Adipose tissue (tissue), 3 donors: Measurements from ENCODE around the gene BMPER. TPM values are rescaled to one million over a fixed set of nuclear protein-coding genes. Genes with fewer than 3 reads are reported as not detected.

ENCODE experiments used
- H3K27ac ChIP-seq: one replicate; pipeline ENCODE4 v1.5.1; 2013; ENCODE audit warnings: low read depth, low read length
- whole genome bisulfite sequencing, 3 donors: extraction: QIAGEN DNeasy Blood & Tissue Kit; methylation state at CpG; one replicate each; pipeline ENCODE4 v1.1.7; 2013; 5-methylcytosine and 5-hydroxymethylcytosine counted together
- polyA plus RNA-seq, 3 donors: library from polyadenylated mRNA; stranded (reverse); fragments of 200-250 nt; gene quantifications; one replicate each; pipeline ENCODE4 v1.2.3, GENCODE V29; 2013
- donor health status: healthy with polysubstance abuse.
- donor health status: Bipolar disorder and iron deficiency.
- donor health status: healthy.

The BMPER gene
- polyA plus RNA-seq, 3 donors: 1.2 to 9.3 (median 4.8) TPM

DNA sequence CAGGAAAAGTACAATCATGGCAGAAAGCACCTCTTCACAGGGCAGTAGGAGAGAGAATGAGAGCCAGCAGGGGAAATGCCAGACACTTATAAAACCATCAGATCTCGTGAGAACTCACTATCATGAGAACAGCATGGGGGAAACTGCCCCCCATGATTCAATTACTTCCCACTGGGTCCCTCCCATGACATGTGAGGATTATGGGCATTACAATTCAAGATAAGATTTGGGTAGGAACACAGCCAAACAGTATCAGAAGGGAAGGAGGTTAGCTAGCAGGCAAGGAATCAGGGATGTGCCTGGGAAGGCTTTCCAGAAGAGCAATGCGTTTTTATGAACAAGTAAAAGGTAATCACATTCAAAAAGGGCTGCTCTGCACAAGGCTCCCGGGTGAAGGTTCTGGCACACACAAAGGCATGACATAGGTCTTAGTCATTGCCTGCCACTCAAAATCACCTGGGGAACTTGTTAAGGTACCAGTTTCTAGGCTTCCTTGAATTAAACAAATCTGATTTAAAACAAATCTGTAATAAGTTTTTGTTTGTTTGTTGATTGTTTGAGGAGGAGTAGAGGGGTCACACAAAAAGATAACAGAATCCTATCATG, 40.9 kb downstream of the BMPER start:
- H3K27ac ChIP-seq: no peak overlapping the region
- WGBS, 3 donors: 66 to 76% (median 73%) methylated on average over 3 of the region's 3 CpGs

DNA sequence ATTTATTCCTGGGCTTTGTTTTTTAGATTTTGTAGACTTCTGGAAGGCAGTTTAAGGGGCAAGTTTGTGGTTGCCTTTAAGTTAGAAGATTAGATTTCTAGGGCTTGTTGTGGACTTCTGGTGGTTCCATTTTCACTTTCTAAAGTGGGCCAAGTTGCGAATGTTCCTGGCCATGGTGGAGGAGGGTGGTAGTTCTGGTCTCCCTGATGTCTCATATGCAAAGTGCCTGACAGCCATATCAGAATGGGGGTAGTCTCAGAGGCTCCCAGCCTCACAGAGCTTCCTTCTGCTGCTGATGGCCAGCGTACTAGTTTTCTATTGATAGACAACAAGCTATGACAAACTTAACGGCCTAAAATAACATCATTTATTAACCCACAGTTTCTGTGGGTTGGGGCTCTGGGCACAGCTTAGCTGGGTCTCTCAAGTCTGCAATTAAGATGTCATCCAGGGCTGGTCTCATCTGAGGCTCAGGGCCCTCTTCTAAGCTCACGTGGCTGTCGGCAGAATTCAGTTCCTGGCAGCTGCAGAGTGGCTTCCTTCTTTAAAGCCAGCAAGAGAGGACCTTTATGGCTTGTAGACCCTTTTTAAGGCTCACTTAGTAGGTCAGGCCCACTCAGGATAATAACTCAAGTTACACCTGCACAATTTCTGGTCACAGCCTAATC, 44.8 kb downstream of the BMPER start:
- no peak overlapping the region for H3K27ac ChIP-seq
- WGBS, 3 donors: 87 to 94% (median 88%) methylated on average over 5 of the region's 5 CpGs

DNA sequence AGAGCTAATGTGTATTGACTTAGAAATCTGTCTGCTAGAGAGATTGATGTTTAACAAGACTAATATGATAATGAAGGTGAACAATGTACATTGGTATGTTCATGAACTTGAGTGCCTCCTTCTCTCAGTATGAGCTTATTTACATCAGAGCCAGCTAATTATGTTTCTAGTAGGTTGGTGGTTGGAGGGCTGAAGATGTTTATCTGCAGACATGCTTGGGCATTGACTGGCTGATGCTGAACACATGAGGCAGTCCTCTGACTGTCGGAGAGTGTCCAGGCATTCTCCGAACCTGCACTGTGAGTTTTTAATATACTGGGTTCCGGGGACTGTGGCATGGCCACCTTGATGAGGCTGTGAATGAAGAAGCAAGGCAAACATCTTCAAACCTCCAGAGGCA, 47.5 kb downstream of the BMPER start:
- H3K27ac ChIP-seq: no peak overlapping the region
- WGBS, 3 donors: 86 to 96% (median 96%) methylated on average over 3 of the region's 3 CpGs

DNA sequence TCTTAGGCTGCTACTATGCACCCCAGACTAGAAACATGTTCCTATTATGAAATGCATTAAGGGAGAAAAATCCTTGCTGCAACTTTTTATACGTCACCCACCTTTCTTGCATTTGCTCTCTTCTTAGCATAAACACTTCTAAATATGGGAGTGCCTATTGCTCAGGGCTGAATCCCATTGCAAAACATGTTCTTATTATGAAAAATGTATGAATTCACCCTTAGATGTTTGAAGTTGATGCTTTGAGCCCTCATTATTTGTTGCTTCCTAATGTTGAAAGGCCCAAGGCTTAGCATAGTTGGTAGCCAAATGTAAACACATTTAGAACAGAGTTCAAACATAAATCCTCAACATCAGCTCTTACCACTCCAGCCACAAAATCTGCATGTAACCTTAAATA, 52.8 kb downstream of the BMPER start:
- 94 to 100% (median 94%) methylated on average over 1 of the region's 1 CpG for whole genome bisulfite sequencing, 3 donors

DNA sequence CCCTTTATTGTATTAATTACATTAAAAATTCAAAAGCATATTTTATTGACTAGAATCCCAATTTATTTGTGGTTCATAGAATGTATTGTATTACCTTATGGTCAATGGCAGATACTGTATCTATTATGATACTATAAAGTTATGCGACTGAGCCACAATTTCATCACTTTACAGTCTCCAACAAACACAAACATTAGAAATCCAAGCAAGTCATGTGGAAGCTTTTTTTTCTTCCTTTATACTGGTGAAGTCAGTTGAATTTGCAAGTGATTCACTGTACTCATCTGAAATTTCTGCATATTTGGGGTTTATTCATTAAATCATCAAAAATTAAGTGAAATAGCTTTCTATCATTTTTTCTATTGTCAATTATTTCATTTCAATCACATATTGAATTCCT, 54.3 kb downstream of the BMPER start:
- H3K27ac ChIP-seq: no peak overlapping the region
- WGBS, 3 donors: 91 to 94% (median 91%) methylated on average over 1 of the region's 1 CpG

More for the DNA sequence above, 52.8 kb downstream of the BMPER start:
- H3K27ac ChIP-seq: no peak overlapping the region

DNA sequence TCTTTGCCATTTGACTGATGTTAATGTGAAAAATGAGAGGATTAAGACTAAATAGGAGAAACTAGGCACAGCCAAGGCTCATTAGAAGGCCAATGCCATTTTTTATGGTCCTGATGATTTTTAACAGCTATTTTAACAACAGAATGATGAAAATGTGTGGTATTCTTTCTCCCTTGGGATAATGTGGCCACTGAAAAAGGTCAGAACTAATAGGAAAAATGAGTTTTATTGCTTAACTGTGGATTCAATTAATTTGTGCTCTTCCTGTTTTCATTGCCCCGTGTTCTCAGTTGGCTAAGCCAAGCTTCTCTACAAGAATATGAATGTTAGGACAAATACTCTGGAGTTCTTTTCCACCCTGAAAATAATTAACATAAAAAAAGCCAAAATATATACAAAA, 56.6 kb downstream of the BMPER start:
- 35 to 65% (median 57%) methylated on average over 1 of the region's 1 CpG for WGBS, 3 donors
- no peak overlapping the region for H3K27ac ChIP-seq

DNA sequence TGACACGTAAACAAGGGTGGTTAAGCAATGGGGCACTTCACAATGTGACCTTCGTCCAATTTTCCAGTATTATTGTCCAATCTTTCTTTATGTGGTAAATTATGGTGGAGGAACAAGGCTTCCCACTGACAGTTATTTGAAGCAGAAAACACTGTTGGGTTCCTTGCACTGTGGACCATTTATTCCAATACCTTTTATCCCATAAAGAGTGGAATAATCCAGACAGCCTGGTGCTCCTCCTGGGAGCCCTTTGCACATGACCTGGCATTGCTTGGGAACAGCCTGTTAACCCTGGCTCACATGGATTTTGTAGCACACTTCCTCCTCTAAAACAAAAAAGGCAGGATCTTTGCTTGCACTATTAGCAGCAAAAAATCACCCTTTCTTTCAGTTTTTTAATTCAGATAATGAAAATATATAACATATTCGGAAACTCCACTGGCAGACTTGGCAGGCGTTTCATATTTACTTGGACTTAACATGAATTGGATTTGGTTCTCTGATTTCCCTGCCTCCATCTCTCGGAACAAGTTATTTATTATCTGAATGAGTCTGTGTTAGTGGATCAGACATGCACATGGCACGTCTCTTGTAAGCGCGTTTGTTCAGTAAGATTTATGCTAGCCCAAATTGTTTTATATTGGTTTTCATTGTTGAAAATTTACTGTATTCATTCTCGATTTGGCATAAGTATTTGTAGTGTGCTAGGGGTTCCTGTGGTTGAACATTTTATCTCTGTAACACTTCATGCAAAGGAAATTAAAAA, 59.3 kb downstream of the BMPER start:
- H3K27ac ChIP-seq: no peak overlapping the region
- 41 to 61% (median 60%) methylated on average over 9 of the region's 9 CpGs for WGBS, 3 donors

DNA sequence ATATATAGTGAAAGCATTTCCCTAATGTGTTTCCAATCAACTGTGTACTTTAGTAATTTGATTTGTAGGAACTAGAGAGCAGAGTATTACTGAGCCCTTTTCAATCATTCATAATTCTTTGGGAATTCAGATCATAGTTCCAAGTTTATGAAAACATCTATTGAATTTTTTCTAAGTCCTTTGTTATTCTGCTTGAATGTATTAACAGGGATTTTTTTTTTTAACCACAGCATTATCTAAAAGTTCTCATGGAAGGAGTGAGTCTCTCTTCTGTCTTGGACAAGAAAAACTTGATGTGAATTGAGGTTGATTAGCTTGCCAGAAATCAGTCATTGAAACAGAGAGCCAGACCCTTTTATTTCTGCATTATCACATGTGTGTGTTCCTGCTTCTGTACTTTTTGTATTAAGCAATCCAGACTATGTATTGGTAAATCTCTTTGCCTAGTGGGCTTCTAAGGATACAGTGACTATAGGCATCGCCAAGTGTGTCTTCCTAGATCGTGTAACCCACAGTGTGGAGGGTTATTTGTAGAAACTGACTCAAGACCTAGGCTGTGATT, 59.9 kb downstream of the BMPER start:
- H3K27ac ChIP-seq: no peak overlapping the region
- 67 to 81% (median 69%) methylated on average over 2 of the region's 2 CpGs for WGBS, 3 donors

DNA sequence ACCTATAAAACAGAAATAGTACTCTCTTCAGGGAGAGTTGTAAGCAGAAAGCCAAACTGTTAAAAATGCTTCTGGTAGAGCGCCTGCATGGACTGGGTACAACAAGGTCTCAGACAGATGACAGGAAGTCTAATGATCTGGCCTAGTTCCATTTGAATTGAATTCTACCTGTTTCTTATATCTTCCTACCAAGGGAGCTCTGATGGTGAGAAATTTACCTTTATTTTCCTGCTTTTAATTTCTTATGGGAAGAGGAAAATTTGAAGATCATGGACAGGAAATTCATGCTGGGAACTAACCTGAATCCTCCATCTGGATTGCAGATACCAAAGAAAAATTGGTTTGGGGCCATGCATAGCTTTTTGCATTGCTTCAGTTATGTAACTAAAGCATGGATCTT, 63.3 kb downstream of the BMPER start:
- no peak overlapping the region for H3K27ac ChIP-seq
- 90 to 94% (median 91%) methylated on average over 1 of the region's 1 CpG for WGBS, 3 donors

DNA sequence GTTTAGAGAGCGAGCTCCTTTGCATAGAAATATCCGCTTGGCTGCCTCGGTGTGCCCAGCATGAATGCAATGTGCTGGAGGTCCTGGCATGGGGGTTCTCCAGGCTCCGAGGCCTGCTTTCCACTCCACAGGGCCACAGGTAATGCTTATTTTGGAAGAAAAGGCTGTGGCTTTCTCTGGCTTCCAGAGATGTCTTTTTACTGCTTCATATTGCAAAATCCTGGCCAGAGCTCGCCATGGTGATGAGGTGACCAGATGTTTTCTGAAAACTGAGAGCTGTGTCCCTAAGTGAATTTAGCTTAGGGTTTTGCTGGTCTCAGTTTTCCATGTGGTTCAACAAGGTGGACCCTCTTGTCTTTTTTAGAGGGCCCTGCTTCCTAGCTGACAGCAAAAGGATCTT, 65.2 kb downstream of the BMPER start:
- 83 to 93% (median 88%) methylated on average over 5 of the region's 5 CpGs for WGBS, 3 donors

DNA sequence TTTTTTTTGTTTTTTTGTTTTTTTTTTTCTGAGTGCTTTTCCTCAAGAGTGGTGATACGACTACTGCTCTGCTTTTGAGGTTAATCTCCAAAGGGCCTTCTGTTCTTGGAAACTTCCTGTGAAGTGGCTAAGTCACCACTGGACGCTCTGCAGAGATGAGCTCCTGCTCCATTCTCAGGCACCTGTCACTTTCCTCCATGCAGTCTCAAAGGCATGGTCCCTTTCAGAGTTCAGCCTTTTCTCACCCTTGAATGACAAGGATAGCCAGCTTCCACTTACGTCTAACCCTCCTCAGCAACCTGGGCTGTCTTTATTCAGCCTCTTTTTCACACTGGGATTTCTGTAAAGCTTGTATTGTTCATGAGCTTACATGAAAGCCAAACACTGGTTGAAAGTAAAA, 65.8 kb downstream of the BMPER start:
- no peak overlapping the region for H3K27ac ChIP-seq
- 71 to 76% (median 72%) methylated on average over 3 of the region's 3 CpGs for WGBS, 3 donors

More for the DNA sequence above, 65.2 kb downstream of the BMPER start:
- no peak overlapping the region for H3K27ac ChIP-seq

DNA sequence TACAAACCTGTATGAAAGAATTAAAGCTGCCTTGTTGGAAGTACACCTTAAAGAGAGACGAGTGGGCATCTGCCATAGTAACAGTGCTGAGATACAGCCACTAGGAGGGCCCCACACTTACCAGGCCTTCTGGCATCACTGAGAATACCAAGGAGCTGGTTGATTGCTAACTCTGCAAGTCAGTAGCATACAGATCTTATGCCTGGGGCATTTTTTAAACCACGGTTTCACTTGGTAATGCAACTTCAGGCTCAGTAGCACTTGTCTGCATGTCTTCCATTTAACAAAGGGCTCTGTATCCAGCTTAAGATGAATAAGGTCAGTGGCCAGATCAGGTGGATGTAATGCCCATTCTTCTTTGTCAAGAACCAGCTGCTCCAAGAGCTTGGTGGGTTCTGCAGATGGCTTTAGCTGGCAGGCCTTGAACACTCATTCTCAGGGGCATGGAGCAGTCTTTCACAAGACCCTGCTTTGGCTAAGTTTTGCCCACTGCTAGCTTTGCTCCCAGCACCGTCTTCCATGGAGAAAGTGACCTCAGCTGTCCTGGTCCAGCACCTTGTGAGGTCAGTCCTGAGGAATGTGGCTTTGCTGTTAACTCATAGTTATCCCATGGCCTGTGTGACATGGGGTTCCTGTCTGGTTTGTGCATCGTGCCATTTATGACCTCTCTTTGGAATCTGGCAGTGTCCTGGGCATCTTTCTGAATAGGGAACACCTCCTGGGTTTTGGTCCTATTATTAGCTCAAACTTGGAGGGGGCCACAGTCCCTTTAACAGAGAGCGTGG, 68.1 kb downstream of the BMPER start:
- H3K27ac ChIP-seq: no peak overlapping the region
- 62 to 80% (median 77%) methylated on average over 5 of the region's 5 CpGs for WGBS, 3 donors

DNA sequence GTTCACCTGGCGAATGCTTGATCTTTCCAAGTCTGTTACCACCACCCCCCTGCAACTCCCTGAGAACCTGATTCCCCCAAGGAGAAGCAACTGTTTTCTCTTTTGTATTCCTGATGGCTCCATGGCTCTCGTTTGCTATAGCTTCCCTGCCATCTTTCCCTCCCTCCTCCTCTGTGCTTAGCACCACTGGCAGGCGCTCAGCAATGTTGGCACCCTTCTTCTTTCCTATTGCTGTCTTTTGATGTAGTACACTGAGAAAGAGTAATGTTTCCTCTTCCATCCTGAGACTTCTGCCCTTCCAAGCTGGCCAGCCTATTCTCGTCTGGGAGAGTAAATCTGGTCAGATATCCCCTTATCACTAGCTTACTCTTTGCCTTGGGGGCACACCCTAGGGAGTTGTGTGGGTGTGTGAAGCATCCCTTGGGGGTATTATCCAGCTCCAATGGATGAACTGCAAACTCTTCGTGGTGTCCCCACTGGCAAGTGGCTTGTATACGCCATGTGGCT, 74.0 kb downstream of the BMPER start:
- 67 to 80% (median 79%) methylated on average over 6 of the region's 6 CpGs for WGBS, 3 donors
- no peak overlapping the region for H3K27ac ChIP-seq

DNA sequence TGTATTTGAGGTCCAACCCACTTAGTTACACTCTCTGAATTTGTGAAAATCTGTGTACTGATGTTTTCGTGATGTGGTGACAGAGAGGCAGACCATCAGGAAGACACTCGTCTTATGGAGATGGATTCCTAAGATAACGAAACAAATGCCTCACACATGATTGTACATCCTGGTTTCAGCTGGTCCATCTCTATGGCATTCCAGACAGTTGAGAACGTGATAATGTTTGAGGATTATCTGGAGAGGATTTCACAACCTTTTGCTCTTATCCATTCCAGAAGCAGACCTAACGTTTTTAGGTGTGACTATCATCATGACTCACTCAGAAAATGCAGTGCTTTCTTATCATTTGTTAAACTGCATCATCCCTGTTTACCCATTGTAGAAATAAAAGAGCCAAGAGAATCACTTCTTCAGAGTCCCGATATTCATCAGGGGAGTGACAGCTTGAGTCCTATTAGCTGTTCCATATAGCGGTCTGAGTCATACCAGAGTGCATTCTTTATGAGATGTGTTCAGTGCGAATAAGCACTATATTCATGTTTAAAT, 74.5 kb downstream of the BMPER start:
- WGBS, 3 donors: 72 to 76% (median 72%) methylated on average over 8 of the region's 8 CpGs
- H3K27ac ChIP-seq: no peak overlapping the region

DNA sequence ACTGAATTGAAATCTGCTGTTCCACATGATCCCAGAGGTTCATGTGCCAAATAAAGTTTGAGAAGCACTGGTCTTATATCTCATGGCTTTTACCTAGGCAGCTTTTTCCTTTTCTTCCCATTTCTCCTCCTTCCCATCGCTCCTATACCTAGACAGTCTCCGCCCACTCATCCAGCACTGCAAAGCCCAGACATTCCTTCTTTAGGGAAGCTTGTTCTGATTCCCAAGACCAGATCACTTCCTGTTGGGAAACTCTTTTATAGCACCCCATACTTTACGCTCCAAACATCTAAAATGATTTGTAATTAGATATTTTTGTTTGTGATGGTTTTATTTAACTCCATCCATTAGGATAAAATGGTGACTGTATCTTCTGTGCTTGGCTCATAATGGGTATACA, 75.9 kb downstream of the BMPER start:
- WGBS, 3 donors: 68 to 88% (median 80%) methylated on average over 3 of the region's 3 CpGs
- H3K27ac ChIP-seq: no peak overlapping the region

DNA sequence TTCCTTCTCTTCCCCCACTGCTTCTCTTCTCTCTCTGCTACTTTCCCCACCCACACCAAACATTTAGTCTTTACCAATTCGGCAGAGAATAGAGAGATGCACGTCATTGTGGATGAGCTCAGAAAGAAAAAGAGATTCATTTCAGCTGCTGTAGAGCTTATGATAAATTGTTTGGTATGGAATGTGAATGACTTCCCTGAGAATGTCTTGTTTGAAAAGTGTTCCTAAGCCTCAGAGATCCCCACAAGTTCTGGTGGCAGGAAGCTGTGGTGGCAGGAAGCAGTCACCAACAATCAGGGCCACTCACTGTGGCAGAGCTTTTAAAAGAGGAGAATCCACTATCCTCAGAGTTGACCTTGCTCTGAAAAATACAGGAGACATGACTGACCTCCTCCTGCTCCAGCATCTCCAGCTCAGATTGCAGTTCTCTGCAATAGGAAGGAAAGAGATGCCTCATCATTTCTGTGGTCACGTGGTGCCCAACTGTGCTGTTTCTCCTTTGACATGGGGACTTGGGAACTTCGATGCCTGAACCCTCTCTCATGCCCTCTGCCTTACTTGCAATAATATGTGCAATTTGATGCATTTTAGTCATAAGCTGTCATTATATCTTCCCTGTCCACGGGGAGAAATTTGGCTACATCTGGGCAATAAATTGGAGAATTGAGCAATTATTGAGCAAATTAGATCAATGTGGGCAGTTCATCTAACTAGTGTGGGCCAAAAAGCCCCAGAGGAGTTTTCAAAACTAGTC, 76.5 kb downstream of the BMPER start:
- H3K27ac ChIP-seq: no peak overlapping the region
- 54 to 64% (median 60%) methylated on average over 5 of the region's 5 CpGs for WGBS, 3 donors

DNA sequence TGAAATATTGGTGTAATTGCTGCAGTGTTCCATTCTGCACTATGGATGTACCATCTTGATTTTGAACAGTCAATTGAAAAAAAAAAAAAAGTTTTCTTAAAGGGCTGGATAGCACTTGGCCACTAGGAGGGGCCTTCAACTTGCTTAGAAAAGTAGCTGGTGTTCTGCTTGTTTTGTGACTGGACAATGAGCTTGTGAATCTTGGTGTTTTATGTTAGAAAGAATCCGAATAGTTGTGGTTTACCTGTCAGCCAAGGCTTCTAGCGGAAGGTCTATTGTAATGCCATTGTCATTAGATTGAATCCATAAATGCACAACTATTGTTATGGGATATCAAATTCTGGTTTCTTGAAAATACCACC, 77.1 kb downstream of the BMPER start:
- H3K27ac ChIP-seq: no peak overlapping the region
- 56 to 63% (median 63%) methylated on average over 2 of the region's 2 CpGs for WGBS, 3 donors

DNA sequence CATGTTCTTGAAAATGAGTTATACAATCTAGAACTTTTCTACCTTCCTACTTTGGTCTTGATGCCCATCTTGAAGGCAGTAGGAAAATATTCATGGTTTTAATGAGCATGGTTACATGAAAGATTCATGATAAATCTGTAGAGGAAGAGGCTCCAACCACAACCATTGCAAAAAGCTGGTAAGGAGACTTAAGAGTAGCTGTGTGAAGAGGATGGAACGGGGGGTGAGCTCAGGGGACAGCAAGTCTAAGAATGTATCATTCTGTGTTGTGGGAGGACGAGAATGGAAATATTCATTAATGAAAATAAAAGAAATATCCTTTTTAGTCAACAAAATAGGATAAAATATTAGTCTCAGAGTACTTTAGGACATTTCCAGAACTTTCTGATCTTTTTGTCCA, 81.1 kb downstream of the BMPER start:
- no peak overlapping the region for H3K27ac ChIP-seq

More for the DNA sequence above, 81.1 kb downstream of the BMPER start:
- 67 to 83% (median 76%) methylated on average over 2 of the region's 2 CpGs for WGBS, 3 donors
